H1 (cell line): ENCODE measurements around the gene SH3D19. TPM values are rescaled to one million over a fixed set of nuclear protein-coding genes. Genes with fewer than 3 reads are reported as not detected.

Experiments
- BRCA1 ChIP-seq: IDR thresholded peaks from 2 replicates; pipeline ENCODE4 v1.6.1; 2012; ENCODE audit warnings: low read depth, low read length, improper control_type of control experiment
- CHD1 ChIP-seq: IDR thresholded peaks from 2 replicates; pipeline ENCODE4 v1.6.1; 2012; ENCODE audit warnings: low read depth, low read length, improper control_type of control experiment
- GABPA ChIP-seq: IDR thresholded peaks from 2 replicates; pipeline ENCODE4 v1.6.1; 2011; ENCODE audit warnings: mild to moderate bottlenecking, low read length, moderate library complexity, borderline replicate concordance; ENCODE audit not compliant: insufficient read depth
- NANOG ChIP-seq: IDR thresholded peaks from 2 replicates; pipeline ENCODE4 v1.6.1; 2011; ENCODE audit warnings: low read length, low read depth, mild to moderate bottlenecking, inconsistent platforms; ENCODE audit not compliant: insufficient read depth, poor library complexity, severe bottlenecking
- POU5F1 ChIP-seq: IDR thresholded peaks from 2 replicates; pipeline ENCODE4 v1.6.1; 2011; ENCODE audit warnings: low read depth, mild to moderate bottlenecking, low read length, moderate library complexity
- RAD21 ChIP-seq, 2 experiments: IDR thresholded peaks in 1 of 2; conservative IDR thresholded peaks in 1 of 2; 2 replicates each; pipeline ENCODE4 v1.6.1; 2011; ENCODE audit warnings: low read depth in 2 of 2, low read length in 2 of 2, improper control_type of control experiment in 1 of 2, inconsistent platforms in 1 of 2, mild to moderate bottlenecking in 1 of 2, moderate library complexity in 1 of 2
- RNF2 ChIP-seq: fragments of 200-900, 300-1000 bp; sonication (generic); IDR thresholded peaks from 2 replicates; pipeline ENCODE4 v1.7.1; 2016; ENCODE audit warnings: borderline replicate concordance, low read depth, mild to moderate bottlenecking, antibody characterized with exemption, low read length; ENCODE audit not compliant: poor library complexity, severe bottlenecking; ENCODE audit errors: missing control alignments
- SIN3A ChIP-seq, 2 experiments: IDR thresholded peaks in 1 of 2; conservative IDR thresholded peaks in 1 of 2; 2 replicates each; pipeline ENCODE4 v1.6.1; 2011 to 2012; ENCODE audit warnings: low read length in 2 of 2, improper control_type of control experiment in 1 of 2, low read depth in 1 of 2, mild to moderate bottlenecking in 1 of 2
- TBP ChIP-seq: IDR thresholded peaks from 2 replicates; pipeline ENCODE4 v1.6.1; 2011; ENCODE audit warnings: low read depth, low read length, improper control_type of control experiment
- ZNF274 ChIP-seq: IDR thresholded peaks from 2 replicates; pipeline ENCODE4 v1.7.0; 2012; ENCODE audit warnings: low read length, borderline replicate concordance; ENCODE audit errors: extremely low read depth
- polyA plus RNA-seq, 7 experiments: library from polyadenylated mRNA; depleted of rRNA in 3 of 7; stranded (reverse) in 5 of 7; unstranded in 2 of 7; fragments of >200 nt in 5 of 7; fragments of 200-250 nt in 2 of 7; gene quantifications; 1 replicate in 5 of 7; 2 replicates in 1 of 7; 4 replicates in 1 of 7; pipeline versions ENCODE4 v1.2.1 to v1.2.3, GENCODE V29; 2011 to 2013; ENCODE audit warnings: missing spikeins in 2 of 7, mixed read lengths in 2 of 7
- total RNA-seq: library from RNA; stranded (reverse); fragmentation: NEBNext Ultra II Directional; extraction: Animal tissue kit (Norgen Biotek cat#: 25700); gene quantifications from 2 replicates; pipeline ENCODE4 v1.2.1, GENCODE V29; 2021
- TF ChIP-seq, protein P1 (sequence below): fragments of 300-600 bp; sonication (generic); IDR thresholded peaks from 2 replicates; pipeline ENCODE4 v1.7.1; 2012; ENCODE audit warnings: low read length, moderate library complexity, mild to moderate bottlenecking, inconsistent platforms; ENCODE audit not compliant: insufficient replicate concordance

SH3D19 gene
- total and polyA plus RNA-seq, 2 of the 8 experiments (the other 6 are each of a cell fraction or from before 2014, with no cell fraction given): 11.7 to 51.3 TPM

DNA sequence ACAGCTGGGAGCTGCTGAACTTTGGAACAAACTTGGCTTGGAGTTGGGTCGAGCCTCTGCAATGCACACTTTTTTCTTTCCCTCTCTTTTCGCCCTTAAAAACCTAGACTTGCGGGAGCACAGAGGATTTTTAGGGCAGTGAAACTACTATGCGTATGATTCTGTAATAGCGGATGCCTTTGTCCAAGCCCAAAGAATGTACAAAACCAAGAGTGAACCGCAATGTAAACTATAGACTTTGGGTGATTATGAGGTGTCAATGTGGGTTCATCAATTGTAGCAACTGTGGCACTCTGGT is 493 bp upstream of the SH3D19 start (continued):
- TF ChIP-seq, protein P1, sequence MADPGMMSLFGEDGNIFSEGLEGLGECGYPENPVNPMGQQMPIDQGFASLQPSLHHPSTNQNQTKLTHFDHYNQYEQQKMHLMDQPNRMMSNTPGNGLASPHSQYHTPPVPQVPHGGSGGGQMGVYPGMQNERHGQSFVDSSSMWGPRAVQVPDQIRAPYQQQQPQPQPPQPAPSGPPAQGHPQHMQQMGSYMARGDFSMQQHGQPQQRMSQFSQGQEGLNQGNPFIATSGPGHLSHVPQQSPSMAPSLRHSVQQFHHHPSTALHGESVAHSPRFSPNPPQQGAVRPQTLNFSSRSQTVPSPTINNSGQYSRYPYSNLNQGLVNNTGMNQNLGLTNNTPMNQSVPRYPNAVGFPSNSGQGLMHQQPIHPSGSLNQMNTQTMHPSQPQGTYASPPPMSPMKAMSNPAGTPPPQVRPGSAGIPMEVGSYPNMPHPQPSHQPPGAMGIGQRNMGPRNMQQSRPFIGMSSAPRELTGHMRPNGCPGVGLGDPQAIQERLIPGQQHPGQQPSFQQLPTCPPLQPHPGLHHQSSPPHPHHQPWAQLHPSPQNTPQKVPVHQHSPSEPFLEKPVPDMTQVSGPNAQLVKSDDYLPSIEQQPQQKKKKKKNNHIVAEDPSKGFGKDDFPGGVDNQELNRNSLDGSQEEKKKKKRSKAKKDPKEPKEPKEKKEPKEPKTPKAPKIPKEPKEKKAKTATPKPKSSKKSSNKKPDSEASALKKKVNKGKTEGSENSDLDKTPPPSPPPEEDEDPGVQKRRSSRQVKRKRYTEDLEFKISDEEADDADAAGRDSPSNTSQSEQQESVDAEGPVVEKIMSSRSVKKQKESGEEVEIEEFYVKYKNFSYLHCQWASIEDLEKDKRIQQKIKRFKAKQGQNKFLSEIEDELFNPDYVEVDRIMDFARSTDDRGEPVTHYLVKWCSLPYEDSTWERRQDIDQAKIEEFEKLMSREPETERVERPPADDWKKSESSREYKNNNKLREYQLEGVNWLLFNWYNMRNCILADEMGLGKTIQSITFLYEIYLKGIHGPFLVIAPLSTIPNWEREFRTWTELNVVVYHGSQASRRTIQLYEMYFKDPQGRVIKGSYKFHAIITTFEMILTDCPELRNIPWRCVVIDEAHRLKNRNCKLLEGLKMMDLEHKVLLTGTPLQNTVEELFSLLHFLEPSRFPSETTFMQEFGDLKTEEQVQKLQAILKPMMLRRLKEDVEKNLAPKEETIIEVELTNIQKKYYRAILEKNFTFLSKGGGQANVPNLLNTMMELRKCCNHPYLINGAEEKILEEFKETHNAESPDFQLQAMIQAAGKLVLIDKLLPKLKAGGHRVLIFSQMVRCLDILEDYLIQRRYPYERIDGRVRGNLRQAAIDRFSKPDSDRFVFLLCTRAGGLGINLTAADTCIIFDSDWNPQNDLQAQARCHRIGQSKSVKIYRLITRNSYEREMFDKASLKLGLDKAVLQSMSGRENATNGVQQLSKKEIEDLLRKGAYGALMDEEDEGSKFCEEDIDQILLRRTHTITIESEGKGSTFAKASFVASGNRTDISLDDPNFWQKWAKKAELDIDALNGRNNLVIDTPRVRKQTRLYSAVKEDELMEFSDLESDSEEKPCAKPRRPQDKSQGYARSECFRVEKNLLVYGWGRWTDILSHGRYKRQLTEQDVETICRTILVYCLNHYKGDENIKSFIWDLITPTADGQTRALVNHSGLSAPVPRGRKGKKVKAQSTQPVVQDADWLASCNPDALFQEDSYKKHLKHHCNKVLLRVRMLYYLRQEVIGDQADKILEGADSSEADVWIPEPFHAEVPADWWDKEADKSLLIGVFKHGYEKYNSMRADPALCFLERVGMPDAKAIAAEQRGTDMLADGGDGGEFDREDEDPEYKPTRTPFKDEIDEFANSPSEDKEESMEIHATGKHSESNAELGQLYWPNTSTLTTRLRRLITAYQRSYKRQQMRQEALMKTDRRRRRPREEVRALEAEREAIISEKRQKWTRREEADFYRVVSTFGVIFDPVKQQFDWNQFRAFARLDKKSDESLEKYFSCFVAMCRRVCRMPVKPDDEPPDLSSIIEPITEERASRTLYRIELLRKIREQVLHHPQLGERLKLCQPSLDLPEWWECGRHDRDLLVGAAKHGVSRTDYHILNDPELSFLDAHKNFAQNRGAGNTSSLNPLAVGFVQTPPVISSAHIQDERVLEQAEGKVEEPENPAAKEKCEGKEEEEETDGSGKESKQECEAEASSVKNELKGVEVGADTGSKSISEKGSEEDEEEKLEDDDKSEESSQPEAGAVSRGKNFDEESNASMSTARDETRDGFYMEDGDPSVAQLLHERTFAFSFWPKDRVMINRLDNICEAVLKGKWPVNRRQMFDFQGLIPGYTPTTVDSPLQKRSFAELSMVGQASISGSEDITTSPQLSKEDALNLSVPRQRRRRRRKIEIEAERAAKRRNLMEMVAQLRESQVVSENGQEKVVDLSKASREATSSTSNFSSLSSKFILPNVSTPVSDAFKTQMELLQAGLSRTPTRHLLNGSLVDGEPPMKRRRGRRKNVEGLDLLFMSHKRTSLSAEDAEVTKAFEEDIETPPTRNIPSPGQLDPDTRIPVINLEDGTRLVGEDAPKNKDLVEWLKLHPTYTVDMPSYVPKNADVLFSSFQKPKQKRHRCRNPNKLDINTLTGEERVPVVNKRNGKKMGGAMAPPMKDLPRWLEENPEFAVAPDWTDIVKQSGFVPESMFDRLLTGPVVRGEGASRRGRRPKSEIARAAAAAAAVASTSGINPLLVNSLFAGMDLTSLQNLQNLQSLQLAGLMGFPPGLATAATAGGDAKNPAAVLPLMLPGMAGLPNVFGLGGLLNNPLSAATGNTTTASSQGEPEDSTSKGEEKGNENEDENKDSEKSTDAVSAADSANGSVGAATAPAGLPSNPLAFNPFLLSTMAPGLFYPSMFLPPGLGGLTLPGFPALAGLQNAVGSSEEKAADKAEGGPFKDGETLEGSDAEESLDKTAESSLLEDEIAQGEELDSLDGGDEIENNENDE: no peak
- no peak for TF ChIP-seq TBP
- no peak for TF ChIP-seq ZNF274
- TF ChIP-seq RNF2: no peak
- TF ChIP-seq RAD21 (IDR thresholded peaks at IDR 0.05 in 1 of 2, conservative IDR thresholded peaks at IDR 0.05 in 1 of 2; ENCODE audit: low read depth in 2 of 2, low read length in 2 of 2): no peak
- no peak for TF ChIP-seq NANOG
- no peak for TF ChIP-seq SIN3A (conservative IDR thresholded peaks at IDR 0.05 in 1 of 2, IDR thresholded peaks at IDR 0.05 in 1 of 2; ENCODE audit: low read depth in 1 of 2, low read length in 2 of 2)
- TF ChIP-seq GABPA: no peak
- no peak for TF ChIP-seq BRCA1
- TF ChIP-seq POU5F1: no peak
- TF ChIP-seq CHD1: no peak
